GM21619 (cell line): ENCODE measurements around the gene SFMBT2.

ENCODE experiments used
- ATAC-seq: cut with Tn5 transposase; IDR thresholded peaks from one replicate; pipeline ENCODE4 v1.9.1; 2021; ENCODE audit not compliant: unreplicated experiment

Gene SFMBT2

DNA sequence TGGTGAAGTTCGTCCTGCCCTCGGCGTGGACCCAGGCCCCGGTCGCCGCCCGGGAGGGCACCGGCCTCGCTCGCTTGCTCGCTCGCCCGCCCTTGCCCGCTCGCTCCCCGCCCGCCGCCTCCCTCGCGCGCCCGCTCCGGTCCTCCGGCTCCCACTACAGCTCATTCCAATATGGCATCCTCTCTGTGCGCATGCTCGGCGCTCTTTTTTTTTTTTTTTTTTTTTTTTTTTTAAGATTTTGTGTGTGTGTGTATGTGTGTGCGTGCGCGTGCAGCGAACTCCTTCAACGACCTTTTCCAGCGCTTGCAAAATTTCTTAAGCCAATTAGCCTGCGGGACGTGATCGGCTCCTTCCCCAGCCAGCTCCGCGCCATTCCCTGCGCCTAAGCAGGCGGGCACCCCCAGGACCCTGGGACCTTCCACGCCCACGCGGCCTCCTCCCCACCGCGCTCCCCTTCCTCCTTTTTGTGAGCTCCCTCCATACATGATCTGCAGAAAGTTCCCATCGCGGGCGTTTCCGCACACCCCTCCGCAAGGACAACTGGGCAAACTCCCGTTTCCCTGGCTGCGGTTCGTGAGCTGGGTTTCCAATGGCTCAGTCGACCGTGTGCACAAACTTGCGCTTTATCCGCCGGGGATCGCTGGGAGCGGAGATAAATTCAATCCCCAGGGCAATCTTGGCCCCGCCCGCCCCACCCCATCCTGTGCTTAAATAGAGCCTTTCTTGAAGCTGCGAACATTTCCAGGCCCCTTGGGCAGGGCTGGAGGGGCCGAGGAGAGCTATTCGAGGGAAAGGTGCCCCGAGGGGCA is at the start of gene SFMBT2:
Gene SFMBT2, minus strand, starts transcription at position 173 of the 809 bp plus-strand sequence. CDS start 29,136 bp downstream, outside the sequence.
- ATAC-seq = peak; percentile 43

DNA sequence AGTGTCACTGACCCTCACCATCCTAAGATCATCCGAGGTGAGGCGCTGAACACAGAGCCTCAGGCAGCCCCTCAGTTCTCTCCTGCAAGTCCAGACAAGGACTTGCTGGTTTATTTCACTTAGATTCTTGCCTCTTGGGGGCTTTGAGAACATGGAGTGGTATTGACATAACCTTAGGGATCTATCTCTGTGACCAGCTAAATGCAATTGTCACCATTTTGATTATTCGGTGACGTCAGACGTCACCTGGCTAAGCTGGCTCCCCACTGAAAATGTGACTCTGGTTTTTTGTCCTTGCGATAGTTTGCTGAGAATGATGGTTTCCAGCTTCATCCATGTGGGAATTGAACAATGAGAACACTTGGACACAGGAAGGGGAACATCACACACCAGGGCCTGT is 49.2 kb upstream of the SFMBT2 start:
- no peak for ATAC-seq

DNA sequence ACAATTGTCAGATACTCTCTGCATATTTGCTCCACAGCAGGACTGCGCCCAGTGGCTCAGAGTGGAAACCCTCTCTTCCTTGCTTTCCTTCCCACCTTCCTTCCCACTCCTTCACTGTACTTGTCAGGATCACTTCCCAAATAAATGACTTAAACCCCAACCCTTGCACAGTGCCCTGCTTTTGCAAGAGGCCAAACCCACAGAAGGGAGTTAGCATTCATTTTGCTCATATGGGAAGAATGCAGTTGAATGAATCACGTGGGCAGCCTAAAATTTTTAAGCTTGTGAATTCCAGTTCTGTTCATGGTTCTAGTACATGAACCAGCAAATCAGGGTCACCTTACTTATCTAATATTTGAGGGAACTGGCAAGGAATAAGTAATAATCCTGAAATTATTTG is 47.7 kb upstream of the SFMBT2 start:
- ATAC-seq = no peak

GRCh38 chr10:7457478-7458316 is 46.9 kb upstream of the SFMBT2 start:
- ATAC-seq = peak; percentile 75

- ATAC-seq = no peak
Measured at GRCh38 chr10:7449063-7449695, 38.3 kb upstream of the SFMBT2 start.

DNA sequence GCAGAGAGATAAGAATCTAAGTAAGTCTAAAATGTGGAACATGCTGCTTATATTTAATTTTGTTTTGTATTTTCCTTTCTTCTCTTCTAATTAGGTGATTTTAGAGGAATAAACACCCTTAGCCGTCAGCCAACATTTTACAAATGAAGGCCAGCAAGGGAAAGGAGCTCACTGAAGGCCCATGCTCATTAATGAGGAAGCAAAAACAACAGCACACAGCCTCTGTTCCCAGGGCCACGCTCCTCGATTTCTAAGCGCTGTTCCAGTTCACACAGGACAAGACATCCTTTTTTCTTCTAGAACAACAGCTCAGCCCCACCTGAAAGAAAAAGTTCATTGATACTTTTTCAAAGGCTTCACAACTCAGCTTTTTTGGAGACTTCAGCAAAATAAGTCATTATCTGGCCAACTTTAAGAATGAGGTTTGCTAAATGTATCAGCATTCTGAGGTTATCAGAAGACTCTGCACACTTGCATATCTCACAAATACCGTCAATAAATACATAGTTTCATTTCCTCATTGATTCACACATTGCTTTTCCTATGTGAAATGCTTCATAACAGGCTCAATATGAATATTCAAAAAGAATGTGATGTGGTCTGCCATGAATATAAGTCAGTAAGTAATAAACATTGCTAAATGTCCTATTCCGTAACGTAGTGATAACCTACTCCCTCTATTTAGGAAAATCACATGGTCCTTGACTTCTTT is 34.8 kb upstream of the SFMBT2 start:
- ATAC-seq = peak; percentile 77

- ATAC-seq = peak; percentile 36
Measured at GRCh38 chr10:7444551-7445121, 33.8 kb upstream of the SFMBT2 start.

DNA sequence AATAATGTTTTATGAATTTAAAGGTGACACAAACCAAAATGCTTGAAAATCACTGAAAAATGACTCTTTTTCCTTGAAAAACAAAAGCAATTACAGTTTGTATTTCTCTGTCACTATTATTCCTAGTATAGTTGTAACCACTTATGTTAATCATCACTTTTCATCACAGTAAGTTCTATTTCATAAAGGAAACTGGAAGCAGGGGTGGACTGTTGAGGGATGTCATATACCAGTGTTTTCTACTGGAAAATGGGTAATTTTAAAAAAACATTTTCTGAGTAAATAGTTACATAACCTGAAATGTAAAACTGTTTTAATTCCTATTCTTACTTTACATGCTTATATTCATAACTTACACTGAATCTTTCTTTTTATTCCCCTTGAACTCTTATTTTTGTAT is 32.2 kb upstream of the SFMBT2 start:
- no peak for ATAC-seq

DNA sequence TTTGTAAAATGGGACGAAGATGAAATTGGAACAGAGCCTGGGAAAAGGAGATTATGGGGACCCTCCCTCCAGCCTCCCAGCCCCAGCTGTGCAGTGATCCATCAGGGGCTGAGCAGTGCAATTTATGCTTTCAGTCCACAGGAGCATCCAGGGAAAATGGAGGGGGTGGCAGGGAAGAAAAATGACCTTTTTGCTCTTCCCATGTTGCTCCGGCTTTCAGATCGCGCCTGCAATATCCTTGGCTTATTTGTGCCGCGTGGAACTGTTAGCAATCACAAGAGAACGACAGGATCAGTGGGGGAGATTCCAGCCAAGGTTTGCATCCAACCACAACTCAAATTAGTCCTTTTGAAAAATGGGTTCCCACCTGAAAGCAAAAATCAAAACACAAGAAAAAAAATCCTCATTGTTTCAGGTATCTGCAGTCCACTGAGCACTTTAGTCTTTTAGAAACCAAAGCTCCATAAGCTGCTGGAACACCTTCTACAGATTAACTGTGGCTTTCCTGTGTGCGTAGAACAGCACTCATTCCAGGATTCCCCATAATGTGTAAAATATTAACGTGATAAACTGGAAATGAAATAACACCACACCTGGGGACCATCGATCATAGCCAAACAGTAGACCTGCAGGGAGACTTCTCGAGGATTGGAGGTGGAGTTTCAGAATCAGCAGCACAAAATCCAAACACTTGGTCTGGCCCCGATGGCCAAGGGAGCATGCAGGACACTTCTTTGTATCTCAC is 30.7 kb upstream of the SFMBT2 start:
- ATAC-seq = no peak

DNA sequence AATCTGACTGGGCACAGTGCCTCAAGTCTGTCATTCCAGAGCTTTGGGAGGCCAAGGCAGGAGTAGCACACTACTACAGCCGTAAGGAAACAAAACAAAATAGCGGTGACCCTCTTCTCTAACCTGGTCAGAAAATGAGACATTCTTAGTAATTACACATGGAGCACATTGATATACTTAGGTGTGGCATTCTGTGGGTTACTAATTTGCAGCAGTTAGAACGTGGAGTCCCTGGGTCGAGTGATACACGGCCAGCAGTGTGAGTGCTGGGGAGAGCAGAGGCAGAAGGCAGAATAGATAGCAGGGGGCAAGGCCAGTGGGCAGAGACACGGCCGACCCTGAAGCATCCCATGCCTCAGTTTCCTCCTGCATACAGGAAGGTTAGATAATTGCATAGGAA is 28.9 kb upstream of the SFMBT2 start:
- ATAC-seq = no peak

DNA sequence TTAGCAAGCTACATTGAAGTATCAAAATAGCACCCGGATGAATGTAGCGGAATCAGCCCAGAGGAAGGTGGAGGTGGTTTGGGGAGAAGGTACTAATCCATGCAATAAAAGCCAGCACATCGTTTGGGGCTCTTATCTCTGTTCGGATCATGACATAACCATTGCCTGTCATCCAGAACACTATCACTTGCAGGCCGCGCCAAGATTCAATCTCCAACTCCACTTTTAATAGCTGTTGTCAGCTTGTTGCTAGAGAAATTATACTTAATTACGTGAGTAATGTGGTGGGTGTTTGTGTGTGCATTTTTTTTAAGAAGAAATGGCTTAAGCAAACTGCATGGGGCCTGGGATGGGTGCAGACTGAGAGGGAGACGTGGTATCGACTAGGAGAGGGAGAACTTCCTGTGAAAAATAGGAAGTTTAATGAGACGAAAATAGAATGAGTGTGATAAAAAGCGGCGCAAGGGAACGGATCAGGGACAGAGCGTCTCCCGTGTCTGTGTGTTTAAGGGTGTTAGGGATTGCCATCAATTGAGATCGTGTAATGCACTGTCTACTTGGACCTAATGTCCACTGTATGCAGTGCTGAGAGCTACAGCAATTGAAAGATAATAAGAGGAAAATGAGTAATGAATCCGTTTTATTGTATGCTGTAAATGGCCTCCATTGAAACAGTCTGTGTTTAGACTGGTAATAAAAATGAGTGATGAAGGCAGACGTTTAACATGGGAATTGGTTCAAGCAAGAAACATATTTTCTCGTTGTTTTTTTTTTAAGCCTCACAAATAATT is 27.6 kb upstream of the SFMBT2 start:
- no peak for ATAC-seq

DNA sequence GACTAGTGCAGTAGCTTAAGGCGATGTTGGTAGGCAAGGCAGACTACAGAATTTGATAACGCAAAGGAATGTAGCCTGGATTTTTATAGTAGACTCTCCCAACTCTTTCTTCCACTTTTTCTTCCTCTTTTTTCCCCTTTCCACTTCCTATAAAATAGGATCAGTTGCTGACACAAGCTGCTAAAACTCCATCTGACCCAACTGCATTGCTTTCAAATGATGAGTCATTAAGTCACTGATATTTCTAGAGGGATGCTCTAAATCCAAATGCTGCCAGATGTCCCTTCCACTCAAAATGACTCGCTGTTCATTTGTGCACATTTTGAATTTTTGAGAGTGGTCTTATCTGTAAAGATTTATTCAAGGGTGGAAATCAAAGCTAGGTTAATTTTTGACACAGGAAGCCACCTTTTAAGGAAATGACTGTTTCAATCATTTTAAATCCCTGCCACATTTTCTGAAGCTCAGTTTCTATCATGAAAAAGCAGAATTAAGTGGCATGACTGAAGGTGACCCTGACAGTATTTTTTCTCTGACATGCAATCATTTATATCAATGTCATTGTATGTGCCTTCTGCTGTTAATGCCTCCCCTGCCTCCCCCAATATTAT is 25.8 kb upstream of the SFMBT2 start:
- ATAC-seq = no peak

- ATAC-seq = peak; percentile 79
Measured at GRCh38 chr10:7435674-7436073, 24.8 kb upstream of the SFMBT2 start.

DNA sequence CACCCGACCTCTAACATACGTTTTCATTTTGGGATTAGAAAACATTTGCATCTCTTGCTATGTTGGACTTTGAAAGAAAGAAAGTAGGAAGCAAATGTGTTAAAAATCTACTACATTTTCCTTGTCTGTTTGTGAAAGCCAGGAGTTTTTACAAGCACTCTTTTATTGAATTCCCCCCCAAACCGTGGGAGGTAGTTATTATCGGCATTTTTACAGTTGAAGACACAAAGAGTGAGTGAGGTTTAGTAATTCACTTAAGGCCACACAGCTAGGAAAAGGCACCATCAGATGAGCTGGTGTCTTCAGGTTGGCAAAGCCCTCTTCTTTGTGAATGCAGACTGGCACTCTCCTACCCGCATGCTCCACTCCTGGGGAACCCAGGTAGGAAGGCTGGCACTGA is 23.5 kb upstream of the SFMBT2 start:
- no peak for ATAC-seq

DNA sequence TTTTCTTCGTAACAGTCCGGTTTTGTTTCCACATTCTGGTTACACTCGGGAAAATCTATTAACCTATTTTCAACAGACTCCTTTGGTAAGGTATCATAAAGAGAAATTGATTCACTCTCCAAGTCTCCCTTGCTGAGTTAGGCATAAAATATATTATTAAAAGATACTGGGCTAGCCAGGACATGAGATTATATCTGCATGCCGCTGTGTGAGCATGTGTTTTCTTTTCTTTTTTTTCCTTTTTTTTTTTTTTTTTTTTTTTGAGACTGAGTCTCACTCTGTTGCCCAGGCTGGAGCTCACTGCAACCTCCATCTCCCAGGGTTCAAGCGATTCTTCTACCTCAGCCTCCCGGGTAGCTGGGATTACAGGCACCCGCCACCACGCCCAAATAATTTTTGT is 23.0 kb upstream of the SFMBT2 start:
- ATAC-seq = no peak

- no peak for ATAC-seq
Measured at GRCh38 chr10:7432884-7433726, 22.3 kb upstream of the SFMBT2 start.

GRCh38 chr10:7428673-7429350 is 18.0 kb upstream of the SFMBT2 start:
- no peak for ATAC-seq
